Thyroid gland (tissue), 4 donors: Measurements from ENCODE around the gene PLXNA4. TPM values are rescaled to one million over a fixed set of nuclear protein-coding genes. Genes with fewer than 3 reads are reported as not detected.

Experiments used
- DNase-seq, 2 donors: peaks; one replicate each; pipeline ENCODE4 v3.0.0-alpha.2; 2019
- H3K27ac ChIP-seq, 3 donors: fragments of 200-600 bp; sonication (generic); 1 replicate in 2 of 3; 2 replicates in 1 of 3; pipeline ENCODE4 v1.5.1; 2016 to 2019; ENCODE audit warnings: mild to moderate bottlenecking in 1 of 3, moderate library complexity in 1 of 3
- H3K27me3 ChIP-seq: fragments of 200-600 bp; sonication (generic); one replicate; pipeline ENCODE4 v1.5.1; 2019
- H3K36me3 ChIP-seq, 2 donors: fragments of 200-600 bp; sonication (generic); one replicate each; pipeline ENCODE4 v1.5.1; 2016 to 2019
- H3K4me1 ChIP-seq, 2 donors: fragments of 200-600 bp; sonication (generic); one replicate each; pipeline ENCODE4 v1.5.1; 2017 to 2019
- H3K4me3 ChIP-seq, 3 donors: fragments of 200-600 bp; sonication (generic); replicated peaks in 1 of 3; 1 replicate in 2 of 3; 2 replicates in 1 of 3; pipeline ENCODE4 v1.5.1; 2016; ENCODE audit warnings: mild to moderate bottlenecking in 1 of 3
- H3K9me3 ChIP-seq: fragments of 200-600 bp; sonication (generic); one replicate; pipeline ENCODE4 v1.5.1; 2017
- POLR2A ChIP-seq, 2 donors: fragments of 450-650 bp; IDR thresholded peaks; one replicate each; pipeline ENCODE4 v1.6.1; 2017; ENCODE audit warnings: antibody characterized with exemption in 2 of 2, mild to moderate bottlenecking in 2 of 2, moderate library complexity in 1 of 2
- WGBS, 2 donors: methylation state at CpG; one replicate each; pipeline ENCODE4 v1.1.5; 2017; 5-methylcytosine and 5-hydroxymethylcytosine counted together
- intact Hi-C: fragments of 100-400 bp; cut with DNase I; formaldehyde crosslinking; loops from one replicate; pipeline ENCODE4 v1.15.1; 2023
- total RNA-seq, 4 donors: library from RNA; depleted of rRNA; stranded (reverse); fragments of >200 nt; gene quantifications; one replicate each; pipeline ENCODE4 v1.2.3, GENCODE V29; 2016
- TF ChIP-seq, protein P1 (sequence below), 6 experiments: fragments of 200-600 bp in 3 of 6; fragments of 450-650 bp in 3 of 6; sonication (generic) in 3 of 6; IDR thresholded peaks; one replicate each; pipeline ENCODE4 v1.5.1; 2016 to 2019; ENCODE audit warnings: antibody characterized with exemption in 6 of 6, mild to moderate bottlenecking in 2 of 6, inconsistent platforms in 1 of 6, moderate library complexity in 1 of 6

The PLXNA4 gene
- total RNA-seq, 4 donors from 2014 or later = 1.3 to 8.3 (median 2.4) TPM

DNA sequence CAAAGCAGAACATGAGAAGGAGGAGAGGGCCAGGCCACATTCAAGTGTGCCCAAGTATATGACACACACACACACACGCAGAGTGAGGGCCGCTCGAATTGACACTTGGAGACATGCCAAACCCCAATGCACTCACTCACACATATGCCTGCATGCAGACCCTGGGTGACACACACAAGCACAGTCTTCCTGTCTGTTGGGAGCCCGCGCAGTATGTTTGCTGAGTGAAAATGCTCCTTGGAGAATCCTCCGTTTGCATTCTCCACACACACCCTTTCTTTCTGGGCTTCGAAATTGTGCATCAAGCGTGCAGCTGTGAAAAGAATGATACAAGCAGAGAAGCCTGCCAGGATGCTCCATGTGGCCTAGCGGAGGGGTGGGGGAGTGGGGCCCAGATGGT lies 120.9 kb downstream of the PLXNA4 start:
- intact Hi-C loops = no loop called here
- no peaks in the 10 kb centered on the region for H3K4me1 ChIP-seq
- no peak overlapping the region for H3K27ac ChIP-seq
- no peaks in the 10 kb centered on the region for H3K36me3 ChIP-seq
- H3K27me3 ChIP-seq = no peaks in the 10 kb centered on the region
- TF ChIP-seq, protein P1, sequence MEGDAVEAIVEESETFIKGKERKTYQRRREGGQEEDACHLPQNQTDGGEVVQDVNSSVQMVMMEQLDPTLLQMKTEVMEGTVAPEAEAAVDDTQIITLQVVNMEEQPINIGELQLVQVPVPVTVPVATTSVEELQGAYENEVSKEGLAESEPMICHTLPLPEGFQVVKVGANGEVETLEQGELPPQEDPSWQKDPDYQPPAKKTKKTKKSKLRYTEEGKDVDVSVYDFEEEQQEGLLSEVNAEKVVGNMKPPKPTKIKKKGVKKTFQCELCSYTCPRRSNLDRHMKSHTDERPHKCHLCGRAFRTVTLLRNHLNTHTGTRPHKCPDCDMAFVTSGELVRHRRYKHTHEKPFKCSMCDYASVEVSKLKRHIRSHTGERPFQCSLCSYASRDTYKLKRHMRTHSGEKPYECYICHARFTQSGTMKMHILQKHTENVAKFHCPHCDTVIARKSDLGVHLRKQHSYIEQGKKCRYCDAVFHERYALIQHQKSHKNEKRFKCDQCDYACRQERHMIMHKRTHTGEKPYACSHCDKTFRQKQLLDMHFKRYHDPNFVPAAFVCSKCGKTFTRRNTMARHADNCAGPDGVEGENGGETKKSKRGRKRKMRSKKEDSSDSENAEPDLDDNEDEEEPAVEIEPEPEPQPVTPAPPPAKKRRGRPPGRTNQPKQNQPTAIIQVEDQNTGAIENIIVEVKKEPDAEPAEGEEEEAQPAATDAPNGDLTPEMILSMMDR (IDR thresholded peaks at IDR 0.05) = no peak
- no peak for TF ChIP-seq POLR2A (IDR thresholded peaks at IDR 0.05)
- DNase-seq = no peak
- no peaks in the 10 kb centered on the region for H3K9me3 ChIP-seq
- 37 to 40% methylated on average over 9 of the region's 9 CpGs for WGBS, 2 donors
- no peak overlapping the region for H3K4me3 ChIP-seq

DNA sequence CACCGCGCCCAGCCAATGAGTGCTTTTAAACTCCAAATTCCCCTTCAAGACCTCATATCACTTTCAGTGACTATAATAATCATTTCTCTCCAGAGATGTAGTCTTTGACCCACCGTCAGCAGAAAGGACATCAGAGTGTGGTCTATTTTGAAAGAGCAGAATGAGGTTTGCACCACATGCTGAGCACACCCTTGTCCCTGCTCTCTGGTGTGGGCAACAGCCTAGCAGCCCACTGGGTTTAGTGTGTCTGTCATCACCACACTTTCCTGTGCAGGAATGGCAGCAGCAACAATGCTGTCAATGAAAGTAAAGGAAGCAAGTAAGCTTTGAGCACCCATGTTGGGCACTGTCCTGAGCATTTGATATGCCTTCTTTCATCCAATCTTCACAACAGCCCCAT lies 122.4 kb downstream of the PLXNA4 start:
- Histone ChIP-seq H3K27me3 (no peaks in the 10 kb centered on the region), H3K4me1 (no peaks in the 10 kb centered on the region), H3K27ac (no peak overlapping the region), H3K4me3 (no peak overlapping the region), H3K9me3 (no peaks in the 10 kb centered on the region), H3K36me3 (no peaks in the 10 kb centered on the region)
- intact Hi-C loops = no loop called here
- DNase-seq = no peak
- TF ChIP-seq POLR2A (IDR thresholded peaks at IDR 0.05) = no peak
- TF ChIP-seq, protein P1 (IDR thresholded peaks at IDR 0.05) = no peak
- 98 to 99% methylated on average over 3 of the region's 3 CpGs for WGBS, 2 donors

DNA sequence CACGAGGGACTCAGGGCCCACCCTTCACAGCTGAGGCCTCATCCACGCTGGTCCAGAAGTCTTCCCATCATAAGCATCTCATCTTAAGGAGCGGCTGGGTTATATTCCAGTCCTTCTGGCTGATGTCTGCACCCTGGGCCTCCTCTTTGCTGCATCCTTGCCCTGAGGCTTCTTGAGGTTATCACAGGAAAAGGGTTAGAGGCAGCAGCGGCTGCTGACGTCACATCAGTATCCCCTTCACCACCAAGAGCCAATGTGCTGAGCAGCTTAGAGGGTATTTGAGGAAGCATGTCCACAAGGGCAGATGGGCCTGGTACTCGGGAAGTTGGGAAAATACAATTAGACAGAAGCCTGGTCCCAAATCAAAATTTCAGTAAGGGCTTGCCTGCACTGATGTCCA lies 125.1 kb downstream of the PLXNA4 start:
- Histone ChIP-seq H3K4me1 (no peaks in the 10 kb centered on the region), H3K27me3 (no peaks in the 10 kb centered on the region), H3K4me3 (no peak overlapping the region), H3K9me3 (no peaks in the 10 kb centered on the region), H3K27ac (no peak overlapping the region), H3K36me3 (no peaks in the 10 kb centered on the region)
- TF ChIP-seq POLR2A (IDR thresholded peaks at IDR 0.05) = no peak
- 86 to 91% methylated on average over 6 of the region's 6 CpGs for WGBS, 2 donors
- intact Hi-C loops = no loop called here
- no peak for DNase-seq

DNA sequence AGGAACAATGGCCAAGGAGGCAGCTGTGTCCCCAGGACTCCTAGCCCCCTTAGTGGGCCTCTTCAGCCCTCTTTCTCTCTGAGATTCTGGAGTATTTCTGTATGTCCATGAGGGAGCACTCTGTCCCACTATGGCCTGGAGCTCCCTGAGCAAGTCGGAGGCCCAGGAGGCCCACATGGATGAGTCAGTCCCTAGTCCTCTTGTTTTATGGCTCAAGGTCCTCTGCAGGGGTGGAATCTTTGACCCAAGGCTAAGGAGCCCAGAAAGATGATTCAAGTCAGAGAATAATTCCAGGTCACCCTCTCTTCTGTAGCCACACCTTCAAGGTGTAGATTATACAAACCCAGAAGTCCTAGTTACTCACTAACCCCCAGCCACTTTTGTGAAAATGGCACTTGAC lies 125.6 kb downstream of the PLXNA4 start:
- no peaks in the 10 kb centered on the region for H3K27me3 ChIP-seq
- DNase-seq = no peak
- H3K4me3 ChIP-seq = no peak overlapping the region
- intact Hi-C loops = no loop called here
- H3K27ac ChIP-seq = no peak overlapping the region
- WGBS, 2 donors = 100% methylated on average over 1 of the region's 1 CpG
- no peaks in the 10 kb centered on the region for H3K9me3 ChIP-seq
- TF ChIP-seq, protein P1 (IDR thresholded peaks at IDR 0.05) = no peak
- TF ChIP-seq POLR2A (IDR thresholded peaks at IDR 0.05) = no peak
- H3K4me1 ChIP-seq = no peaks in the 10 kb centered on the region
- no peaks in the 10 kb centered on the region for H3K36me3 ChIP-seq

DNA sequence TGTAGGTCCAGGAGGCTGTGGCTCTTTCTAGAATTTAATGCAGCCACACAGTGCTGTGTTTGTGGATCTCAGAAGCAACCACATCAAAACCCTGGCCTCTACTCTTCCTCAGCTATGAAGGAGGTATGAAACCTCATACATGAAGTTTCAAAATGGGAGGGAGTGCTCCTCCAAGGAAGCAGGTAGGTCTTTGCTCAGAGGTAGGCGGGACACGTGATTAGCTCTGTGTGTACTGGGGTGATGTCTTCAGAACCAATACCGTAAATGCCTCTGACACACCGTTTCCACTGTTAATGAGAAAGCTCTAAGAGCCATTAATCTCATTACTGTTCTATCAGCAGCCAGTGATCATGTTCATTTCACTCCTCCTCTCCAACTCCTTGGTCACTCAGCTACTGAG lies 126.1 kb downstream of the PLXNA4 start:
- DNase-seq = no peak
- TF ChIP-seq, protein P1 (IDR thresholded peaks at IDR 0.05) = no peak
- TF ChIP-seq POLR2A (IDR thresholded peaks at IDR 0.05) = no peak
- Histone ChIP-seq H3K4me3 (no peak overlapping the region), H3K36me3 (no peaks in the 10 kb centered on the region), H3K9me3 (no peaks in the 10 kb centered on the region), H3K4me1 (no peaks in the 10 kb centered on the region), H3K27me3 (no peaks in the 10 kb centered on the region), H3K27ac (no peak overlapping the region)
- intact Hi-C loops = no loop called here
- WGBS, 2 donors = 85 to 94% methylated on average over 4 of the region's 4 CpGs
